Measurements from ENCODE around the gene EIF1B.
"Not testable (repeated sequence)": the region's sequence is repeated elsewhere in the genome, so short reads cannot be mapped to it uniquely, and the experiment has no call there.

The EIF1B gene

DNA sequence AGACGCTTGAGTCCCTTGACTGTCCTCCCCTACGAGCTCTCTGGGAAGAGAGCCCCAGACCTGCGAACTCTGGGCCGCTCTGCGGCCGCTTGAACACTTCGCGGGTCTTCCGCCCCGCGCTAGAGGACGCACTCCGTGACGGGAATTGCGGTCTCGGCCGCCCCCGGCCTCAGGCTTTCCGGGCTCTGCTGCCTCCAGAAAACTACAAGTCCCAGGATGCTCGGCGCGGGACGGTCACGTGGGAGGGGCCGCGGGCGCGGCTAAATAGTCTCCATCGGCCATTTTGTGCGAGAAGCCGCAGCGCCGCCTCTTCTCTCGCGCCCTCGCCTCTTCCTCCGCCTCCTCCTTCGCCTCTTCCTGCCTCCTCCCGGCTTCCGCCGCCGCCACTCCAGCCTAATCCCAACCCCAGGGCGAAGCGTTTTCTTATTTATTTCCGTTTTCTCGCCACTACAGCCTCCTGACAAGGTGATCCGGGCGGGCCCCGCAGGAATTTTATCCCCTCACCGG is at the start of gene EIF1B:
EIF1B (plus strand) TSS at position 290 of the 507 bp plus-strand sequence. CDS start 235 bp downstream, outside the sequence.
- peak; percentile 97 to 98 for DNase-seq

DNA sequence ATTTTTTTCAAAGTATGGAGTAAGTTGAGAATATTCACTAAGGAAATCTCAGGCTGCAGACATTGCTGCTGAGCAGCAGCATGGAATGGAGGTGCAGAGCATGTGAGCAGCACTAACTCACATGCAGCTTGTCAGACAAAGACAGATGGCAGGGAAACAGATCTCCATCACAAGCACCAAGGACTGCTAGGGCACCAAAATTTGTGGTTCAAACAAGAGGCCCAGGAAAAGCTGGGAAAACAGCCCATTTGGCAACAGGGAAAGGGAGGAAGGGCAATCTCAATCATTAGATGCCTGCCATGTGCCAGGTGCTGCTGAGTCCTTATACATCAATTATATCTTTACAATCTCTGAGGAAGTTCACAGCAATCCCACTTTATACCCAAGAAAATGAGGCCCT is 47.2 kb upstream of the EIF1B start:
- DNase-seq = no peak

DNA sequence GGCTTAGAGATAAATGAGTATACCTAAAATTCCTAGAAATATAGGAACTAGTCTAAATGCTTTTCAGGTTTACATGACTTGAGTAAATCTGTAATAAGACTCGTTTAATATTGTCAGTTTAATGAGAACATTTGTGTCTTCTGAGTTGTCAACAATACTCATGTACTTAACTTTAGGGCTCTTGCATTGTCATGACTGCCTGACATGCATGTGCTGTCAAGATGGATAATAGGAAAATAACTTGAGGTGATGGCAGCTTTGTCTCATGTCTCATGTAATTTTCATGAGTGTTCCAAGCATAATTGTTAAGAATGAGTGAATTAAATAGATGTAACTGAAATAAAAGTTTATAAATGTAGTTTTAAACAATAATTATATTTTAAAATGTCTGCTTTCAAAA is 45.1 kb upstream of the EIF1B start:
- DNase-seq = no peak

DNA sequence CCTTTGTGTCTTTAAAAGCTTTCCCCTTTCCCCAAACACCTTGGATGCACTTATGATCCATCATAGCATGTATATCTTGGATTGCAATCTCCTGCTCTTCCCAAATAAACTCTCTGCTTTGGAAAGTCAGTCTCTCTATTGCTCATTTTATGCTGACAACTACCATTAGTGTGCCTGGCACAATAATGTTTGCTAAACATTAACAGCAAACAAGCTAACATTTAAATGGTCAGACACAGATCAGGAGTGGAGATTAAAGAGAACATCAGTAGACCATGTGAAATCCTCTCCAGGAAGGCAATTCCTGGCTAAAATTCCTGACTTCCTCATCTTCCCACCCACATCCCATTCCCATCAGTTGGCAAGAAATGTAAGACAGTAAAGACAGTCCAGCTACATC is 44.3 kb upstream of the EIF1B start:
- DNase-seq = no peak

DNA sequence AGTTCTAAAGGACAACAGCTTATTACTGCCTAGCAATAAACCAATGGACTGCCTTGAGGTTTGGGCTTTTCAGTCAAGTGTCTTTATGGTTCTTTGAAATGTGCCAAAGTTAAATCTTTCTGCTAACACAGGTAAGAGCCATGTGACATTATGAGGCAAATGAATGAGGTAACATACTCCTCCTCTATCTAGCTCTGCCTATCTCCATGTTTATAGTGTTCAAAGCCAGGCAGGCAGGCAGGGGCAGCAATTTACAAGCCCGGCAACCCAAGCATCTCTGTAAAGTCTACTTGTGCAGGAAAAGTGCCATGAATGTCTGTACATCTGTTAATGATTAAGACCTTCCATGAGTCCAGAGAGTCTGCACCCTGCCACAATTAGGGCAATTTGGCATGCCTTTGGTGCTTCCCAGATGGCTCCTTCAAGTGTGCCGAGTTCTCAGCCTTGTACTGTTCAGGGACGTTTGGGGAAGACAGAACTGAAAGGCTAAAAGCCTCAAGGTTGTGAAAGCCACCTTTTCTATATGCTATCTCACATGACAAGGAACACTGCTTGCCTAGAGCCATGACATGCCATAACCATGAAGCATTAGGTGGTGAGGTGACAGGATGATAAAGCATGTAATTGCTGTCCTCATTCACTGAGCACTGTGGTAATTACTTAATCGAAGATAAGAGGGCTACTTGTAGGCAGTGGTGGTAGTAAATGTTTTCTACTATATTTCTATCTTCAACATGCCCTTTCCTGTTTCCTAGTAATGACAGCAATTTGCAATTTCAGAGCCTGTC is 41.4 kb upstream of the EIF1B start:
- DNase-seq = no peak

DNA sequence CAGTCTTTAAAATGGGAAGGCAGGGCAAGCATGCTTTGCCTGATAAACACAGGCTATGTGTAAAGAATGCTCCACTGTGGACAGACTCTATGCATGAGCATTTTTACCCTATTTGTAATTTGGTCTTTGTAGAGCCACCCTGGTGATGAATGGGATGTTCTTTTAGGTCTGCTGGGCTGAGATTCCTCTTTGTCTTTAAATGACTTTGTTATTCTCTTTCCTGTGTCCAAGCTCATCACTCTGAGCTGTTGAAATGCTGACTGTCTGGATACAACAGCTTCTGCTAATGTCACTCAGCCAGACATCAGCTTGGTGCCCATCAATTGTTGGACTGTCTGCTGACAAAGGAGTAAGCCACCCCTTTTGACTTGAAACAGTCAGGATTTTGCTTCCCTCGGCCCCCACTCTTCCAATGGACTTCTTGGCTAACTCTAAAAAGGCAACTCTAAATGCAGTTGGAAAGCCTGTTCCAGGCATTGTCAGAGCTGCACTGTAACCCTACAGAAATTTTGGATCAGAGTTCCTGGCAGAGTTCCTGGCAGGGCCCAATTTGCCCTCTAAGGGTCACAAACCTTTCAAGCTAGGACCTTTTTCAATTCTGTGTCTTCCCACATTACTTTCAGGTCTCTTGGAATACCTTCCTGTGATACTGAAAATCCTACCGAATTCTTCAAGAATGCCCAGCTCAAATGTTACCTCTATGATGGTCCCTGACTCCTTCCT is 40.5 kb upstream of the EIF1B start:
- no peak for DNase-seq

DNA sequence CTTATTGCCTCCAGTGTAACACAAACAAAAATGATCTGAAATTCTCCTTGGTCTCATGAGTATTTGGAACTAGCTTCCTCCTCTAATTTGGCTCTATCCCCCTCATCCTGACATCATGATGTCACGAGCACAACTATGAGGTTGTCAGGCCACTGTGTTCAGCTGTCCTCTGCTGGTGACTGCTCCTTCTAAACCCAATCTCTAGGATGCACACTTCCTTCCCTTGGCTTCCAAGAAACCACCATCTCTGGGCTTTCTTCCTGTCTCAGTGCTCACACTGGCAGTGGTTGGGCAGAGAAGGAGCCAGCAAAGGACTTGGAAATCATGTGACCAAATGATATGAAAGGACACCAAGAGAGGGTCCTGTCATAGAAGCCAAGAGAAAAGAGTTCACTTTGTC is 30.7 kb upstream of the EIF1B start:
- no peak for DNase-seq

DNA sequence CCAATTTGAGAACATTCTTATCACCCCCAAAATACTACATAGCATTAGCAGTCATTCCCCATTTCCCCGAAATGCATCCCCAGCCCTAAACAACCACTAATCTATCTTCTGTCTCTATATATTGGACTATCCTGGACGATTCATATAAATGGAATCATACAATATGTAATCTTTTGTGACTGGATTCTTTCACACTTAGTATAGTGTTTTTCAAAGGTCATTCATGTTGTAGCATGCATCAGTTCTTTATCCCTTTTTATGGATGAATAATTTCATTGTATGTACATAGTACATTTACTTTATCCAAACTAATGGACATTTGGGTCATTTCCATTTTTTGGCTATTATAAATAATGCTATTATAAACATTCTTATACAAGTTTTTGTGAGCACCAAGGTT is 27.5 kb upstream of the EIF1B start:
- DNase-seq = no peak

DNA sequence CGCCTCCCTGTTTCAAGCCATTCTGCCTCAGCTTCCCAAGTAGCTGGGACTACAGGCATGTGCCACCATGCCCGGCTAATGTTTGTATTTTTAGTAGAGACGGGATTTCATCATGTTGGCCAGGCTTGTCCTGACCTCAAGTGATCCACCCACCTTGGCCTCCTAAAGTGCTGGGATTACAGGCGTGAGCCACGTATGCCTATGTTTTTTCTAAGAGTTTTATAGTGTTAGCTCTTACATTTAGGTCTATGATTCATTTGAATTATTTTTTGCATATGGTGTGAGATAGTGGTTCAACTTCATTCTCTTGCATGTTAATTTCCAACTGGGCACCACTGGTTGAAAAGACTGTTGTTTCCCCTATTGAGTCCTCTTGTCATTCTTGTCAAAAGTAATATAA is 26.4 kb upstream of the EIF1B start:
- DNase-seq = not testable (repeated sequence)

DNA sequence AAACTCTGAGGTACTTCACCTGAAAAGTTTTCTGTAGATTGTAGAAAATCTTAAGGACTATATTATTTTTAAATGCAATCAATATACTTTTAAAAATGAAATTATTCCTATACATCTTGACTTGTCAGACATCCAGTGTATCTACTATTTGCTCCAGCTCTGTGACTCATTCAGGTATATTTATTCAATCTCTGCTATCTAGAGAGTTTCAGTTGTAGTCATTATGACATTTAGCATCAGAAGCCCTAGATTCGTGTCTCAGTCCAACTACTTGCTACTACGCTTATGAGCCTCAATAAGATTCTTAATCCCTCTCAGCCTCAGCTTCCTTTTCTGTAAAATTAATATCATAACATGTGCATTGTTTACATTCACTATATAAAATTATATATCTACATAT is 22.3 kb upstream of the EIF1B start:
- no peak for DNase-seq

DNA sequence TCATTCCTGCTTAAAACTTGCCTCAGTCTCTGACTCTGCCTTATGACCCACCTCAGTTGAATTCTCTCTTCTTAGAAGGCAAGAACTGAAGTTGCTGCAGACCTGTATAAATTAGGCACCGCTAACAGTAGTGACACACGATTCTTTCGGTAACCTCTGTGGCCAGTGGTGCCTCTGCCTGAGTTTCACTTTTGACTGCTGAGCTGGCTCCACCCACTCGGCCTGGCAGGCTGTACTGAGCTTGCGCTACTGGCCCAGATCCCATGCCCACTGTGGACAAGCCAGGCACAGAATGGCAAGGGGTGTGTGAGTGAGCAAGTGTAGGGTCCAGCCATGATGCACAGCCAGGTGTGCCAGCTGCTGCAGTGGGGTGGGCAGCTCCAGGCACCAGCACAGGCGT is 19.1 kb upstream of the EIF1B start:
- peak; percentile 7 to 36 for DNase-seq

DNA sequence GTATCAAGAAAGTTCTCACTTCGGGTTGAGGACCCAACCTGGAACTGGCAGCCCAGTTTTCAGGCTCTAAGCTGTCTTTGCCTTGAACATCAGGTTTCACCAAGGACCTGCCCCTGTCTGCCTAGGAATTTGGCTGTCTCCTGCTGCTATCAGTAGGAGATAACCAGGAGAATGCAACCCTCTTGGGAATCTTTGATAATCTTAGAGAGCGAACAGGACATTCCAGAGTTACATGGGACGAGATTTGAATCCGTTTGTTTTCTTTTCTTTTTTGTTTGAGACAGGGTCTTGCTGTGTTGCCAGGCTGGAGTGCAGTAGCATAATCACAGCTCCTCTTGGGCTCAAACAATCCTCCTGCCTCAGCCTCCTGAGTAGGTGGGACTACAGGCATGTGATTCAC is 18.0 kb upstream of the EIF1B start:
- DNase-seq = no peak

DNA sequence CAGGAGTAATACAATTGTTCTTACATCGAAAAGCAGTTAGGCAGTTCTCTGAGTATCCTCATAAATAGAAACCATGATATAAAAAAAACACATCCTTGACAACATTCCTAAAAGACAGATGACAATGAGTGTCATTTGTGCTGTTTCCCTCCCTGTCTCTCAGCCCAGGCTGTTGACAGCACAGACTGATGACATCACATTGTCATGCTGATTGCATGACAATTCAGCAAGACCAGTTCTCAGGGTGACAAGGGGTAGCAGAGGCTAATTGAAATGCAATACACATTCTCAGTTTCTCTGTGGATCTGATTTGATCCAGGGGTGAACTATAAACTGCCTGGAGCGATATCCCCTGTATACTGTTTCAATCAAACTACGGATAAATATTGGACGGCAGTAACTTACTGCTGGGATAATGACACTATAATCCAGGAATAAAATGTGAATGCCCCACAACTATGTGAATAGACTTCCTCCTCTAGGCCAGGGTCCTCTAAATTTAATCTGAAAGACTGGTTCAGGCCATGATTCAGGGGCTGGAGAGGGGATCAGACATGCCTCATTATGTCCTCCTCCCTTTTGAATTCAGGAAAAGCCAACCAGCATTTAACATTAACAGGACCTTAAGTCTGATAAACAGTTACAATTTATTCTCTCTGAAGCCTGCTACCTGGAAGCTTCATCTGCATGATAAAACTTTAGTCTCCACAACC is 16.7 kb upstream of the EIF1B start:
- DNase-seq = no peak

DNA sequence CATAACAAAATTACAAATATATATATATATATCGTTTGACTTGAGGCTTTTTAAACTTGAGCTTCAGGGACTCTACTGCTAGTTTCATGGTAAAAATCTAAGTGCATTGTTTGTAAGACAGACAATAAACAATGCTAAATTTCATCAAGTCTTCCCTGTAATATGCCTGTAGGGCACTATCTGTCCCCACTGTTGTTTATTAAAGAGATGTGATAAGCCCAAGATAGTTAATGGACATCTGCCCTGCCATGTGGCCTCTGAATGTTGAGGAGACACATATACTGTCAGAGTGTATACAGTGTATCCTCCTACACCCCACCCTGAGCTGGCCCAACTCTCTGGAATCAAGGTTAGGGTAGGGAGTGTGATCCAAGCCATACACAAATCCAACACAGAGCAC is 15.1 kb upstream of the EIF1B start:
- DNase-seq = no peak

DNA sequence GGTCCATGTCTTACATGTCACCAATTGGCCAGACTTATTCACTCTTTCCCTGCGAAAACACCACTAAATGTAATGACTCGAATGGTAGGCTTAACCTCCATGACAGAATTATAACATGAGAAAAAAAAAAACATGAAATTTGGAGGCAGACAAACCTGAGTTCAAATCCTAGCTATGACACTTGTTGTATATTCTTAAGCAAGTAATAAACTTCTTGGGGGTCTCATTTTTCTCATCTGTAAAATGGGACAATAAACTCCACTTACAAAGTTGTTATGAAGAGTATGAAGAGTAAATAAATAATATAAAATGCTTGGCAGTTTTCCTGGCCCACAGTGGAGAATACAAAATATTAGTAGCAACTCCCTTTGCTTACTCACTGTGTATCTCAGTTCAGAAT is 11.4 kb upstream of the EIF1B start:
- DNase-seq = no peak

DNA sequence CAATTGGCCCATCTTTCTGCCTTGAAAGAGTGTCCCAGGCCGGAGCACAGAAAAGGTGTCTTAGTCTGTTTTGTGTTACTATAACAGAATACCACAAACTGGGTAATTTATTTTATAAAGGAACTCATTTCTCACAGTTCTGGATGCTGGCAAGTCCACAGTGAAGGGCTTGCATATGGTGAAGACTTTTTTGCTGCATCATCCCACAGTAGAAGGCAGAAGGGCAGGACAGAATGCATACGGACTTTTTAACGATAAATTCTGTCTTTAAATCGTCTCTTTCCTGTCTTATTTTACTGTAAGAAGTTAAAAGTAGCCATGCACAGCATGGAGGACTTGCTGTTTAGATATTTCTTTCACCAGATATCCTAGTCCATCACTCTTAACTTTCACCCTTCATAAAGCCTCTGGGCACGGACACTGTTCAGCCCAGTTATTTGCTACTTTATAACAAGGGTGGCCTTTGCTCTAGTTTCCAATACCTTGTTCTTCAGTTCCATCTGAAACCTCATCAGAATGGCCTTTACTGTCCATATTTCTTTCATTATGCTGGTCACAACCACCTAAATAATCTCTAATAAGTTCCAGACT is 10.3 kb upstream of the EIF1B start:
- no peak for DNase-seq

DNA sequence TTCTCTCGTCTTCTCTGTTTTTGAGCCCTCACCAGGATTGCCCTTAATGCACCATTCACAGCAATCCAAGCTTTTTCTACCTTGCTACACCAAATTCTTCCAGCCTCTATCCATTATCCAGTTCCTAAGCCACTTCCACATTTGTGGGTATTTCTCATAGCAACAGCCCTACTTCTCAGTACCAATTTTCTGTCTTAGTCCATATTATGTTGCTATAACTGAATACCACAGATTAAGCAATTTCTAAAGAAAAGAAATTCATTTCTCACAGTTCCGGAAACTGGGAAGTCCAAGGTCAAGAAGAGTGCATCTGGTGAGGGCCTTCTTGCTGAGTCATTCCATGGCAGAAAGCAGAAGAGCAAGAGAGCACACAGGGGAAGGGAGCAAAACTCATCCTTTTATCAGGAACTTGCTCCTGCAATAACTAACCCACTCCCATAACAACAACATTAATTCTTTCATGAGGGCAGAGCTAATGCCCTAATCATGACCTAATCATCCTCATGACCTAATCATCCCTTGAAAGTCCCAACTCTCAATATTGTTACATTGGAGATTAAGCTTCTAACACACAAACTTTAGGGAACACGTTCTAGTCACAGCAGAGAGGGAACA is 9.7 kb upstream of the EIF1B start:
- DNase-seq = peak in 1 of 2 donors; percentile 65

DNA sequence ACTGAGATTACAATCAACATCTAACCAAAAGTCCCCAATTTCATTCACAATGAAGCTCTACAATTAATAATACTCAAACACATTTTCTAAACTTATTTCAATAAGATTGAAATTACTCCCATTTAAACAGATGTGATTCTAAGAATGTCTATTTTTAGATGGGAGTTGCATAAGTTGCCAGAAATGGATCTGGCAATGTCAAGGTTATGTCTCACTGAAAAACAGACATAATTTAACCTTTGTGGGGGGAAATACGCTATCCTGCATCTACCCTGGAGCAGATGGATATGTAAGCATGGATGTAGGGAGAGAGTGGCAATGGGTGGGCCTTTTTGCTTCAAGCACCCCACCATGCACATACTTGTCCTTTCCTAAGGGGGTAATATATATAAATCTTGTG is 6.7 kb upstream of the EIF1B start:
- DNase-seq = no peak

DNA sequence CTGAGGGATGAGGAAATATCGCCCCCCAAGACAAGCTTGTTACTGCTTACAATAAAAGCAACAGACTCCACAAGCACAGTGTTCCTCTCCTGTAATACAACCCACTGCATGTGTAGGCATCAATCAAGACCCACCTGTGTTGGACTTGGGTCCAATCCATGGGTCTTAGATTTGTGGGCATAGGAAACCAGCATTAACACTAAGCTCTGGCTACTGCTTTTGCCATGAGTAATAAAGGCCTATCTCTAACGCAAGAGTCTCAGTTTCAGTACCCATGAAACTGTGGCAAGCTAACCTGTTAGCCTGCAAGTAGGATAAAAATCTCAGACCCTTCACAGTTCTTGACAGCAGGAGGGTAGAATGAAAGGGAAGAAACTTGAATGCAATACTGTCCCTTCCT is 5.2 kb upstream of the EIF1B start:
- no peak for DNase-seq

DNA sequence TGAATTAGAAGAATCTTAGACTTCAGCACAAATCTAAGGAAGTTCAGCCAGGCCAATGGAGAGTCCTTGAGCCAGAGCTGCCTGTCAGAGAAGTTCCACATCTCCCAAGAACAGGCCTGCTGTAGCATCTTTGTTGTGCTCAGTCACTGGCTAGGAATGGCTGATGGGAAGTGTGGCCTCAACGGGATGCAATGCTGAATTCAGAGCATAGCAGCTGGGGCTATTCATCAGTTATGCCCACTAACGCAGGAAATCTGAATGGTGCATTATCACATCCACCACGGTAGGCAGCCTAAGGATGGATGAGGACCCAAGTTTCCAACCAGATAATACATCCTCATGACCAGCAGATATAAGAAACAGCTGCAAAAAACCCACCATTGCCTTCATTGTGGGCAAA is 3.2 kb upstream of the EIF1B start:
- no peak for DNase-seq

DNA sequence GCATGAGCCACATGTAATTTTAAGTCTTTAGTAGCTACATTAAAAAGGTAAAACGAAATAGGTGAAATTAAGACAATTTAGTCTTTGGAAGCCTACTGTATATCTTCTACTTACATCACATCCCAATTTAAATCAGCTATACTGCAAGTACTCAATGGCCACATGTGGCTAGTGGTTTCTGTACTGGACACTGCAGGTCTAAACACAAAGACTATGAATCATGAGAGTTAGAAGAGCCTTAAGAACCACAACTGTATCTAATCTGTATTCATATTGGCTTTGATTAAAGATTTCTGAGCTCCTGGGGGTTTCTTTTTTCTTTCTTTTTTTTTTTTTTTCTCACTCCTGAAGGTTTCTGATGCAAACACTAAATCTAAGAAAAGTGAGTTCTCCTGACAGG is 2.3 kb upstream of the EIF1B start:
- DNase-seq = no peak

DNA sequence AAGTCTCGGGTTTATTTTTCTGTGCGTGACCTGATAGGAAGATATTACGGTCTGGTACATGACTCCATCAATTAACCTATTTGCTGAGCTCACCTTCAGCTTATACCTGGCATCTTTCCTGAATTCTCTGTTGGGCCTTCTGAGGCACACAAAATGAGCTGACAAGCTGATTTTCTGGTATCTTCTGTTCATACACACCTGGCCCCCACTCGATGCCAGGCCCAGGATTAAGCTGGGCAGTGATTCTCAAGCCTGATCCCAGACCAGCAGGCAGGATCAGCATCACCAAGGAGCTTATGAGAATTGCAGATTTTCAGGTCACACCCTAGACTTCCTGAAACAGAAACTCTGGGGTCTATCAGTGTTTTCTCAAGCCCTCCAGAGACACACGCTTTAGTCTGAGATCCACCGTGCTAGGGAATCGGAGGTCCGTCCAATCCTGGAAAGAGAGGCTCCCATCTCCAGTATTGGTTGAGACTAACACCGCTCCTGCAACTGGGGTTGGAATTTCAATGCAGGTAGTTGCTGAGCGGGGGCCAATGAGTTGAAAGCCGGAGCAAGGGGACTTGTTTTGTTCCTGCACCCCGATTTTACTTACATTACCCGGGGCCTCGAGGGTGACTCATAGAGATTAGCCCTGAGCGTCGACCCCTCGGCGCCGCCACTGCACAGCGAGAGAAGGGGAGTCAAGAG is 636 bp upstream of the EIF1B start:
- no peak for DNase-seq
